Uterus (tissue), 4 donors: ENCODE results near the gene HMG20A. TPM values are rescaled to one million over a fixed set of nuclear protein-coding genes. Genes with fewer than 3 reads are reported as not detected.

Source experiments
- DNase-seq, 2 donors: peaks; one replicate each; pipeline ENCODE4 v3.0.0-alpha.2; 2019 to 2020
- H3K27ac ChIP-seq, 2 donors: fragments of 200-600 bp; sonication (generic); 1 replicate in 1 of 2; 2 replicates in 1 of 2; pipeline ENCODE4 v1.5.1; 2016 to 2018
- H3K27me3 ChIP-seq, 2 donors: fragments of 200-600 bp; sonication (generic); one replicate each; pipeline ENCODE4 v1.5.1; 2018 to 2019; ENCODE audit warnings: control low read depth in 1 of 2
- H3K36me3 ChIP-seq, 2 donors: fragments of 200-600 bp; sonication (generic); one replicate each; pipeline ENCODE4 v1.5.1; 2019; ENCODE audit warnings: control low read depth in 1 of 2
- H3K4me1 ChIP-seq, 2 donors: fragments of 200-600 bp; sonication (generic); one replicate each; pipeline ENCODE4 v1.5.1; 2018 to 2019; ENCODE audit warnings: control low read depth in 1 of 2
- H3K4me3 ChIP-seq, 2 donors: fragments of 200-600 bp; sonication (generic); 1 replicate in 1 of 2; 2 replicates in 1 of 2; pipeline ENCODE4 v1.5.1; 2018 to 2019; ENCODE audit warnings: mild to moderate bottlenecking in 1 of 2
- H3K9me3 ChIP-seq, 2 donors: fragments of 200-600 bp; sonication (generic); one replicate each; pipeline ENCODE4 v1.5.1; 2019; ENCODE audit warnings: control low read depth in 1 of 2
- POLR2A ChIP-seq, 2 donors: fragments of 450-650 bp; IDR thresholded peaks; one replicate each; pipeline ENCODE4 v1.6.1; 2016; ENCODE audit warnings: antibody characterized with exemption in 2 of 2, mild to moderate bottlenecking in 1 of 2, moderate library complexity in 1 of 2
- intact Hi-C: fragments of 100-400 bp; cut with DNase I; formaldehyde crosslinking; loops from one replicate; pipeline ENCODE4 v1.15.1; 2023; ENCODE audit warnings: low total_unique reads
- total RNA-seq, 4 donors: library from RNA; depleted of rRNA in 3 of 4; stranded (reverse); fragments of >200 nt in 3 of 4; gene quantifications; one replicate each; pipeline versions ENCODE4 v1.1.0 to v1.2.4, GENCODE V29; 2014 to 2023
- TF ChIP-seq, protein P1 (sequence below), 4 experiments: fragments of 200-600 bp in 2 of 4; fragments of 450-650 bp in 2 of 4; sonication (generic) in 2 of 4; IDR thresholded peaks; one replicate each; pipeline ENCODE4 v1.5.1; 2016 to 2019; ENCODE audit warnings: antibody characterized with exemption in 4 of 4, mild to moderate bottlenecking in 2 of 4, moderate library complexity in 1 of 4
- donor health status: DM: yes; HTN: yes; CAD: no.

Gene HMG20A
- total RNA-seq, 4 donors from 2014 or later = 10.5 to 59.5 (median 28.4) TPM

DNA sequence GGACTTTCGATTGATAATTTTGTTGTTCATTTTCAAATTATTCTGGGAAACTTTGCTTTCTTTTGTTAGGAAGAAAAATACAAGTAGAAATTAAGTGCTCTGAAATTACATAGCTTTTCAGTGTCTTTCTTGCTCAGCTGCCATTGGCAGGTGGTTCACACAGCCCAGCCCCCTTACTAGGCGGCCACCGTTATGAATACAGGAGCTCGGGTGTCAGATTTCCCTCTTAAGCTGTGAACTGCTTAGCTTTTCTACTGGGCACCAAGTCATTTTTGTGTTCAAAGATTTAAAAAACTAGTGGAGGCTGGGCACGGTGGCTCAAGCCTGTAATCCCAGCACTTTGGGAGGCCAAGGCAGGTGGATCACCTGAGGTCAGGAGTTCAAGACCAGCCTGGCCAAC is 55.2 kb downstream of the HMG20A start:
- Histone ChIP-seq H3K4me3 (no peak overlapping the region), H3K9me3 (no peaks in the 10 kb centered on the region), H3K27ac (no peak overlapping the region), H3K4me1 (no peaks in the 10 kb centered on the region), H3K36me3 (no peaks in the 10 kb centered on the region), H3K27me3 (no peaks in the 10 kb centered on the region)
- intact Hi-C loops = no loop called here
- no peak for TF ChIP-seq POLR2A (IDR thresholded peaks at IDR 0.05)
- TF ChIP-seq, protein P1, sequence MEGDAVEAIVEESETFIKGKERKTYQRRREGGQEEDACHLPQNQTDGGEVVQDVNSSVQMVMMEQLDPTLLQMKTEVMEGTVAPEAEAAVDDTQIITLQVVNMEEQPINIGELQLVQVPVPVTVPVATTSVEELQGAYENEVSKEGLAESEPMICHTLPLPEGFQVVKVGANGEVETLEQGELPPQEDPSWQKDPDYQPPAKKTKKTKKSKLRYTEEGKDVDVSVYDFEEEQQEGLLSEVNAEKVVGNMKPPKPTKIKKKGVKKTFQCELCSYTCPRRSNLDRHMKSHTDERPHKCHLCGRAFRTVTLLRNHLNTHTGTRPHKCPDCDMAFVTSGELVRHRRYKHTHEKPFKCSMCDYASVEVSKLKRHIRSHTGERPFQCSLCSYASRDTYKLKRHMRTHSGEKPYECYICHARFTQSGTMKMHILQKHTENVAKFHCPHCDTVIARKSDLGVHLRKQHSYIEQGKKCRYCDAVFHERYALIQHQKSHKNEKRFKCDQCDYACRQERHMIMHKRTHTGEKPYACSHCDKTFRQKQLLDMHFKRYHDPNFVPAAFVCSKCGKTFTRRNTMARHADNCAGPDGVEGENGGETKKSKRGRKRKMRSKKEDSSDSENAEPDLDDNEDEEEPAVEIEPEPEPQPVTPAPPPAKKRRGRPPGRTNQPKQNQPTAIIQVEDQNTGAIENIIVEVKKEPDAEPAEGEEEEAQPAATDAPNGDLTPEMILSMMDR (IDR thresholded peaks at IDR 0.05) = no peak
- no peak for DNase-seq

DNA sequence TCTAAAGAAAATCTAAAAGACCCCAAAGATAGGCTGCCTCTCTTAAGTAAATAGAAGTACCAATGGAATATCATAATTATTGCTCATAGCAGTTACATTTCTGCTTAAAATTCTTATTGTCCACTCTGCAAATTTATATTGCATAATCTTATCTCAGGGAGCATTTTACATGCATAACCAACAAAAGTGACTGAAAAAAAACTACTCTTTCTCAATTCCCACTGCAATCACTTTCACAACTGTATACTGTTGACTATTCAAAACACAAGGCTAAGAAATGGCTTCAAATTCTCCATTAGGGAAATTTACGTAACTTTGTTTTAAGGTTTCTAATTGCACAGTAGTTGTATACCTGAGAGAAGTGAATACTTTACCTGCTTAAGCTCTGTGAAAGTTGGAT is 56.3 kb downstream of the HMG20A start:
- TF ChIP-seq POLR2A (IDR thresholded peaks at IDR 0.05) = no peak
- TF ChIP-seq, protein P1 (IDR thresholded peaks at IDR 0.05) = no peak
- Histone ChIP-seq H3K27me3 (no peaks in the 10 kb centered on the region), H3K36me3 (no peaks in the 10 kb centered on the region), H3K27ac (no peak overlapping the region), H3K4me1 (peaks cover 0 to 4% of the 10 kb centered on the region in 2 donors), H3K9me3 (no peaks in the 10 kb centered on the region), H3K4me3 (no peak overlapping the region)
- DNase-seq = no peak
- intact Hi-C loops = no loop called here

DNA sequence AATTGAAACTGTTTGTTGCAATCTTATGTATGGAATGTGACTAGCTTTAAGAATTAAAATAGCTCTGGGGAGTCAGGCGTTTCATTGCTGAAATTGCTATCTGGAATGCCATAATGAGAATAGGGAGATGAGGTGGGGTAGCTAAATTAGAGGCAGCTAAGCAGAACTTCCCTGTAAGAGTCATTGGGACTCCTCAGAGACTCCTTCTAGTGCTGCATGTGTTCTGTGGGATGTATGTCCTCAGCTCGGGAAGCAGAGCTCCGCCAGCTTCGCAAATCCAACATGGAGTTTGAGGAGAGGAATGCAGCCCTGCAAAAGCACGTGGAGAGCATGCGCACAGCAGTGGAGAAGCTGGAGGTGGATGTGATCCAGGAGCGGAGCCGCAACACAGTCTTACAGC is 57.4 kb downstream of the HMG20A start:
- peaks cover 0 to 11% of the 10 kb centered on the region in 2 donors for H3K4me1 ChIP-seq
- H3K27ac ChIP-seq = no peak overlapping the region
- no peak overlapping the region for H3K4me3 ChIP-seq
- intact Hi-C loops = no loop called here
- H3K9me3 ChIP-seq = no peaks in the 10 kb centered on the region
- DNase-seq = no peak
- TF ChIP-seq POLR2A (IDR thresholded peaks at IDR 0.05) = no peak
- TF ChIP-seq, protein P1 (IDR thresholded peaks at IDR 0.05) = no peak
- no peaks in the 10 kb centered on the region for H3K27me3 ChIP-seq
- H3K36me3 ChIP-seq = no peaks in the 10 kb centered on the region

DNA sequence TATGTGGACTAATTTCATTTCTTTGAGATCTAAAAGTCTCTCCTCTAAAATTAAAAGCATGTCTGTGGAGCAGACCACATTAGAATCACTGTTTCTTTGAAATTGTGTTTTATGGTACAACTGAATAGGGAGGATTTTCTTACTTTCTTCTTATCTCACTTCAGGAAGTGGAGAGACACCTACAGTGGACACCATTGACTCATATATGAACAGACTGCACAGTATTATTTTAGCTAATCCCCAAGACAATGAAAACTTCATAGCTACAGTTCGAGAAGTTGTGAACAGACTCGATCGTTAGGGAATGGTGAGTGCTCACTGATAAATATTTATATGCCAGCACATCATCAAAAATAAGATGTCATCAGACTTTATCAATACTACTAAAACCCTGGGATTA is 58.3 kb downstream of the HMG20A start:
- Histone ChIP-seq H3K9me3 (no peaks in the 10 kb centered on the region), H3K4me3 (no peak overlapping the region), H3K36me3 (no peaks in the 10 kb centered on the region), H3K27ac (no peak overlapping the region), H3K27me3 (no peaks in the 10 kb centered on the region), H3K4me1 (peaks cover 0 to 11% of the 10 kb centered on the region in 2 donors)
- intact Hi-C loops = no loop called here
- TF ChIP-seq POLR2A (IDR thresholded peaks at IDR 0.05) = no peak
- TF ChIP-seq, protein P1 (IDR thresholded peaks at IDR 0.05) = no peak
- DNase-seq = no peak

DNA sequence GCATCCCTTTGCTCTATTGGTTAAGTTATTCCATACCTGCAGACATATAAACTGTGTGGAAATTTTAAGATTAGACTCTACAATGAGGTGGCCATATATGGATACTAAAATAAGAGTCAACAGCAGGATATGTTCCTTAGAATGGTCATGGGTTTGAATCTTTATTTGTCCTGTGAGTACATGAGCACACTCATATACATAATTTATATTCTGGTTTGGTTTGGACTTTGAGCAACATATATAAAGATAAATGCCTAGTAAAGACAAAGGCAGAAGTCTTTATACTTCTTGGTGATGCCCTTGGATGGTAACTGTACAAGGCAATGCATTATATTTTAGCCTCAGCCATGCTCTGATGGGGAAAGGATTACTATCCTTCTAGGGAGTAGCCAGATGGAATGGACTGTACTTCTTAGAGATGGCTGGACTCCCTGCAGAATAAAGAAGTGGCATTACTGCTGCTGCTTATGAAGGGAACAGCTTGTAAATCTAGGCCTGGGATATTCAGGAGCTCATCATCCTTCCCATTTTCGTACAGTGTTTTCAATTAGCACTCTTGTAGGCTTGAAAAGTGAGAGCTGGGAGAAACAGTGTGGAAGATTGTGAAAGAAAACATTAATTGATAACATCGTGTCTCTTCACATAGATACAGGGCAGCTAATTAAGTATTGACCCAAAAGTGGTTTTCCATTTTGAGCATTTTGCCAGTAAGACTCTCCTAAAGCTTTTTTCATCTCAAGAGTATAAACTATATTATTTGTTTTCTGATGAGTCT is 60.4 kb downstream of the HMG20A start:
- Histone ChIP-seq H3K36me3 (no peaks in the 10 kb centered on the region), H3K27ac (peak overlapping the region in 1 of 2 donors; percentile 42), H3K27me3 (no peaks in the 10 kb centered on the region), H3K4me1 (peaks cover 0 to 11% of the 10 kb centered on the region in 2 donors), H3K4me3 (no peak overlapping the region), H3K9me3 (no peaks in the 10 kb centered on the region)
- no peak for DNase-seq
- TF ChIP-seq, protein P1 (IDR thresholded peaks at IDR 0.05) = no peak
- TF ChIP-seq POLR2A (IDR thresholded peaks at IDR 0.05) = no peak
- intact Hi-C loops = no loop called here
